ENCODE data around the gene PRR5L. TPM values are rescaled to one million over a fixed set of nuclear protein-coding genes. Genes with fewer than 3 reads are reported as not detected.

PRR5L gene
- total RNA-seq, 1 experiment from 2014 or later, result not detected

DNA sequence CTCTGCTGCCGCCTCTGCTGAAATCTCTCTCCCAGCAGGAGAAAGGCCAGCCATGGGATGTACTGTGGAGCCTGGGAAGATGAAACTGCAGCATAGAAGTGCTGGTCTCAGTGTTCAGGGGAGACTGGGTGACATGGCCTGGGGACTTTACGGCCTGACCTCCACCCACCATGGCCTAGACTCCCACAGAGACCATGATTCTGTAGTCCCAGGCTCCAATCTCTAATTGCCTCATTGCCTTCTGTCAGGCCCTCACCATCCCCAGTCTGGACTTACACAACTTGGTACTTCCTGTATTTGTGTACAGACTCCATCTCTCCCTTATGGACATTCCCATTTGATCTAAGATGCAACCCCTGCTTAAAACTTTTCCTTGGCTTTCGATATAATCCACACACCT lies 170.9 kb downstream of the PRR5L start:
- TF ChIP-seq, protein P1, sequence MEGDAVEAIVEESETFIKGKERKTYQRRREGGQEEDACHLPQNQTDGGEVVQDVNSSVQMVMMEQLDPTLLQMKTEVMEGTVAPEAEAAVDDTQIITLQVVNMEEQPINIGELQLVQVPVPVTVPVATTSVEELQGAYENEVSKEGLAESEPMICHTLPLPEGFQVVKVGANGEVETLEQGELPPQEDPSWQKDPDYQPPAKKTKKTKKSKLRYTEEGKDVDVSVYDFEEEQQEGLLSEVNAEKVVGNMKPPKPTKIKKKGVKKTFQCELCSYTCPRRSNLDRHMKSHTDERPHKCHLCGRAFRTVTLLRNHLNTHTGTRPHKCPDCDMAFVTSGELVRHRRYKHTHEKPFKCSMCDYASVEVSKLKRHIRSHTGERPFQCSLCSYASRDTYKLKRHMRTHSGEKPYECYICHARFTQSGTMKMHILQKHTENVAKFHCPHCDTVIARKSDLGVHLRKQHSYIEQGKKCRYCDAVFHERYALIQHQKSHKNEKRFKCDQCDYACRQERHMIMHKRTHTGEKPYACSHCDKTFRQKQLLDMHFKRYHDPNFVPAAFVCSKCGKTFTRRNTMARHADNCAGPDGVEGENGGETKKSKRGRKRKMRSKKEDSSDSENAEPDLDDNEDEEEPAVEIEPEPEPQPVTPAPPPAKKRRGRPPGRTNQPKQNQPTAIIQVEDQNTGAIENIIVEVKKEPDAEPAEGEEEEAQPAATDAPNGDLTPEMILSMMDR (IDR thresholded peaks at IDR 0.05; ENCODE audit: insufficient read depth in 1 of 2, low read depth in 1 of 2, low read length in 1 of 2, severe bottlenecking in 1 of 2, unreplicated experiment in 1 of 2), result no peak
- H3K4me3 Mint-ChIP-seq (ENCODE audit: unreplicated experiment), result no peak overlapping the region
- no peaks in the 10 kb centered on the region for H3K9me3 ChIP-seq
- peaks cover 5% of the 10 kb centered on the region; the same call in 1 of the 2 replicates for H3K4me1 ChIP-seq
- H3K27me3 Mint-ChIP-seq (ENCODE audit: insufficient read depth, unreplicated experiment), result peaks cover 2% of the 10 kb centered on the region
- no peaks in the 10 kb centered on the region for H3K36me3 ChIP-seq (ENCODE audit: control insufficient read depth, insufficient read depth, low read length)
- CTCF ChIA-PET, result interaction anchor here (1.3 kb wide), 1 partner anchor 12 kb away, joined by 5 read pairs; no protein-coding TSS in a partner anchor
- intact Hi-C loops (cut with micrococcal nuclease; ENCODE audit: unreplicated experiment), result no loop called here
- no peak overlapping the region for H3K27ac Mint-ChIP-seq (ENCODE audit: unreplicated experiment)
- no peak overlapping the region for H3K4me3 ChIP-seq (ENCODE audit: low read depth, low read length)
- no peak for DNase-seq
- POLR2A ChIA-PET, result no interaction called here
- BruUV-seq (replicated peaks), result no TSS peak
- H3K27me3 ChIP-seq (replicated peaks; ENCODE audit: control insufficient read depth, insufficient read depth, low read length), result no peaks in the 10 kb centered on the region
- peaks cover 10% of the 10 kb centered on the region for H3K4me1 Mint-ChIP-seq (ENCODE audit: low read depth, unreplicated experiment)
- H3K36me3 Mint-ChIP-seq (ENCODE audit: insufficient read depth, unreplicated experiment), result no peaks in the 10 kb centered on the region
- H3K9me3 Mint-ChIP-seq (ENCODE audit: unreplicated experiment), result no peaks in the 10 kb centered on the region

DNA sequence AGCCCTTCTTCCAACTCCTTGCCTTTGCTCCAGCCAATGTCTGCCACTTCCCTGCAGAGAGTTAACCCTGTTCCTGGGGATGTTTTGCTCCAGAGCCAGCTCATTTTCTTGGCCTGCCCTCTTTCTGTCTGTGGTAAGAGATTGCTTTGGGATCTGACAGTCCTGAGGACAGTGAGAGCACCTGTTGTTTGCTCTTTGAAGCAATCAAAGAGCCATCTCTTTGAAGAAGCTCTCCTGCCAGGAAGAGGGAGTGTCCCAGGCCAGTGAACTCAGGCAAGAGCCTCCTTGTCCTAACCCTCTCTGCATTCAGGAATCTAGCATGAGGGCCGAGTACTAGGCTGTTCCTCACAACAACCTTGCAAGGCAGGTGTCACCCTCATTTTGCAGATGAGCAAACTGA lies 171.8 kb downstream of the PRR5L start:
- Mint-ChIP-seq H3K9me3 (ENCODE audit: unreplicated experiment) (no peaks in the 10 kb centered on the region), H3K36me3 (ENCODE audit: insufficient read depth, unreplicated experiment) (no peaks in the 10 kb centered on the region), H3K4me3 (ENCODE audit: unreplicated experiment) (no peak overlapping the region), H3K27me3 (ENCODE audit: insufficient read depth, unreplicated experiment) (peaks cover 2% of the 10 kb centered on the region), H3K27ac (ENCODE audit: unreplicated experiment) (no peak overlapping the region), H3K4me1 (ENCODE audit: low read depth, unreplicated experiment) (peaks cover 10% of the 10 kb centered on the region)
- DNase-seq, result peak in 1 of 2 experiments; percentile 25
- ChIA-PET POLR2A (no interaction called here), CTCF (interaction anchor here (1.3 to 1.5 kb wide), 2 partner anchors 11 to 25 kb away, joined by 5 to 6 read pairs; no protein-coding TSS in a partner anchor)
- H3K27me3 ChIP-seq (replicated peaks; ENCODE audit: control insufficient read depth, insufficient read depth, low read length), result no peaks in the 10 kb centered on the region
- H3K4me1 ChIP-seq, result peaks cover 5% of the 10 kb centered on the region; the same call in 1 of the 2 replicates
- TF ChIP-seq, protein P1 (IDR thresholded peaks at IDR 0.05; ENCODE audit: insufficient read depth in 1 of 2, low read depth in 1 of 2, low read length in 1 of 2, severe bottlenecking in 1 of 2, unreplicated experiment in 1 of 2), result no peak
- no TSS peak for BruUV-seq (replicated peaks)
- intact Hi-C loops (cut with micrococcal nuclease; ENCODE audit: unreplicated experiment), result no loop called here
- no peaks in the 10 kb centered on the region for H3K36me3 ChIP-seq (ENCODE audit: control insufficient read depth, insufficient read depth, low read length)
- no peak overlapping the region for H3K4me3 ChIP-seq (ENCODE audit: low read depth, low read length)
- H3K9me3 ChIP-seq, result no peaks in the 10 kb centered on the region

DNA sequence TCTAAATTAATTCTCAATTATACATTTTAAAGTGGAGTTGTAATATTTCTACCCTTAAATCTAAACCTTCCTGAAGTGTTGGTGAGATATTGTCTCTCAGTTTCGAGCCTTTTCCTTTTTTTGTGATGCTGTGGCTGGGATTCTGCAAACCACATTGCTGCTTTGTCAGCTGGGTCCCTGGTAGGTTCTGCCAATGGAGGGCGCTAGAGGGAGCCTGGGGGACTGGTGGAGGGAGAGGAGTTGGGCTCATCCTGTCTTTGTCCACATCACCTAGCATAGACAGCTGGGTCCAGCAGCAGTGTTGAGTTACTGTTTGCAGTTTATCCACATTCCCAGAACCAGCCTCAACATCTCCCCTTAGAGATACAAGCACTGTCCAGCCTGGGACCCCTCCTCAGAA lies 173.0 kb downstream of the PRR5L start:
- H3K9me3 Mint-ChIP-seq (ENCODE audit: unreplicated experiment), result no peaks in the 10 kb centered on the region
- CTCF ChIA-PET, result no interaction called here
- H3K9me3 ChIP-seq, result no peaks in the 10 kb centered on the region
- TF ChIP-seq, protein P1 (IDR thresholded peaks at IDR 0.05; ENCODE audit: insufficient read depth in 1 of 2, low read depth in 1 of 2, low read length in 1 of 2, severe bottlenecking in 1 of 2, unreplicated experiment in 1 of 2), result peak in 1 of 2 experiments; percentile 21
- intact Hi-C loops (cut with micrococcal nuclease; ENCODE audit: unreplicated experiment), result no loop called here
- no peak overlapping the region for H3K4me3 Mint-ChIP-seq (ENCODE audit: unreplicated experiment)
- no peaks in the 10 kb centered on the region for H3K36me3 ChIP-seq (ENCODE audit: control insufficient read depth, insufficient read depth, low read length)
- peaks cover 10% of the 10 kb centered on the region for H3K4me1 Mint-ChIP-seq (ENCODE audit: low read depth, unreplicated experiment)
- peaks cover 2% of the 10 kb centered on the region for H3K27me3 Mint-ChIP-seq (ENCODE audit: insufficient read depth, unreplicated experiment)
- H3K36me3 Mint-ChIP-seq (ENCODE audit: insufficient read depth, unreplicated experiment), result no peaks in the 10 kb centered on the region
- H3K27ac Mint-ChIP-seq (ENCODE audit: unreplicated experiment), result no peak overlapping the region
- DNase-seq, result no peak
- H3K4me3 ChIP-seq (ENCODE audit: low read depth, low read length), result no peak overlapping the region
- H3K4me1 ChIP-seq, result peaks cover 5% of the 10 kb centered on the region; the same call in 1 of the 2 replicates
- H3K27me3 ChIP-seq (replicated peaks; ENCODE audit: control insufficient read depth, insufficient read depth, low read length), result no peaks in the 10 kb centered on the region
- BruUV-seq (replicated peaks), result no TSS peak
- POLR2A ChIA-PET, result no interaction called here
